HL-60 (cell line): ENCODE results near the gene DGKH.
A peak's percentile ranks its signal among the peaks of the same experiment; 100 is the strongest.

ENCODE experiments used
- DNase-seq, 2 experiments: peaks; one replicate each; pipeline ENCODE4 v3.0.0-alpha.2; 2010 to 2020; ENCODE audit warnings: low read depth in 1 of 2, low spot score in 1 of 2
- H3K27ac ChIP-seq: fragments of 250-450 bp; sonication (Bioruptor Pico); replicated peaks from 2 replicates; pipeline ENCODE4 v1.5.1; 2020; ENCODE audit warnings: mild to moderate bottlenecking, moderate library complexity
- H3K27me3 ChIP-seq: fragments of 250-450 bp; sonication (Bioruptor Pico); 2 replicates; pipeline ENCODE4 v1.5.1; 2021; ENCODE audit warnings: mild to moderate bottlenecking, moderate library complexity; ENCODE audit not compliant: insufficient read depth, poor library complexity, severe bottlenecking
- H3K4me3 ChIP-seq: replicated peaks from 2 replicates; pipeline ENCODE4 v1.5.1; 2011; ENCODE audit warnings: mild to moderate bottlenecking, control low read depth, low read length; ENCODE audit not compliant: insufficient read depth
- CTCF ChIP-seq: IDR thresholded peaks from one replicate; pipeline ENCODE4 v1.5.1; 2011; ENCODE audit warnings: low read length, control low read depth, inconsistent platforms; ENCODE audit not compliant: insufficient read depth
- GABPA ChIP-seq: IDR thresholded peaks from 2 replicates; pipeline ENCODE4 v1.6.1; 2012; ENCODE audit warnings: low read depth
- POLR2AphosphoS5 ChIP-seq: IDR thresholded peaks from 2 replicates; pipeline ENCODE4 v1.6.1; 2012; ENCODE audit warnings: low read depth
- SPI1 ChIP-seq: IDR thresholded peaks from 2 replicates; pipeline ENCODE4 v1.6.1; 2012; ENCODE audit warnings: low read depth, mild to moderate bottlenecking, borderline replicate concordance
- TF ChIP-seq, protein P1 (sequence below): IDR thresholded peaks from 2 replicates; pipeline ENCODE4 v1.6.1; 2012; ENCODE audit warnings: low read depth; ENCODE audit not compliant: insufficient replicate concordance

Gene DGKH

GRCh38 chr13:42270857-42271215 is 222.4 kb downstream of the DGKH start:
- no peak for DNase-seq
- no peaks in the 10 kb centered on the region for H3K27me3 ChIP-seq
- no peak overlapping the region; the same call in 1 of the 2 replicates for H3K4me3 ChIP-seq
- no peak overlapping the region; the same call in 1 of the 2 replicates for H3K27ac ChIP-seq
- TF ChIP-seq, protein P1, sequence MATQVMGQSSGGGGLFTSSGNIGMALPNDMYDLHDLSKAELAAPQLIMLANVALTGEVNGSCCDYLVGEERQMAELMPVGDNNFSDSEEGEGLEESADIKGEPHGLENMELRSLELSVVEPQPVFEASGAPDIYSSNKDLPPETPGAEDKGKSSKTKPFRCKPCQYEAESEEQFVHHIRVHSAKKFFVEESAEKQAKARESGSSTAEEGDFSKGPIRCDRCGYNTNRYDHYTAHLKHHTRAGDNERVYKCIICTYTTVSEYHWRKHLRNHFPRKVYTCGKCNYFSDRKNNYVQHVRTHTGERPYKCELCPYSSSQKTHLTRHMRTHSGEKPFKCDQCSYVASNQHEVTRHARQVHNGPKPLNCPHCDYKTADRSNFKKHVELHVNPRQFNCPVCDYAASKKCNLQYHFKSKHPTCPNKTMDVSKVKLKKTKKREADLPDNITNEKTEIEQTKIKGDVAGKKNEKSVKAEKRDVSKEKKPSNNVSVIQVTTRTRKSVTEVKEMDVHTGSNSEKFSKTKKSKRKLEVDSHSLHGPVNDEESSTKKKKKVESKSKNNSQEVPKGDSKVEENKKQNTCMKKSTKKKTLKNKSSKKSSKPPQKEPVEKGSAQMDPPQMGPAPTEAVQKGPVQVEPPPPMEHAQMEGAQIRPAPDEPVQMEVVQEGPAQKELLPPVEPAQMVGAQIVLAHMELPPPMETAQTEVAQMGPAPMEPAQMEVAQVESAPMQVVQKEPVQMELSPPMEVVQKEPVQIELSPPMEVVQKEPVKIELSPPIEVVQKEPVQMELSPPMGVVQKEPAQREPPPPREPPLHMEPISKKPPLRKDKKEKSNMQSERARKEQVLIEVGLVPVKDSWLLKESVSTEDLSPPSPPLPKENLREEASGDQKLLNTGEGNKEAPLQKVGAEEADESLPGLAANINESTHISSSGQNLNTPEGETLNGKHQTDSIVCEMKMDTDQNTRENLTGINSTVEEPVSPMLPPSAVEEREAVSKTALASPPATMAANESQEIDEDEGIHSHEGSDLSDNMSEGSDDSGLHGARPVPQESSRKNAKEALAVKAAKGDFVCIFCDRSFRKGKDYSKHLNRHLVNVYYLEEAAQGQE: no peak
- TF ChIP-seq GABPA (no peak), CTCF (no peak), POLR2AphosphoS5 (no peak), SPI1 (no peak)

GRCh38 chr13:42271337-42272114 is 223.1 kb downstream of the DGKH start:
- TF ChIP-seq, protein P1: no peak
- TF ChIP-seq CTCF (no peak), SPI1 (peak; percentile 60; the same call in 1 of the 2 replicates)
- DNase-seq: peak; percentile 96 to 99
- peak overlapping the region; percentile 74 for H3K4me3 ChIP-seq
- no peaks in the 10 kb centered on the region for H3K27me3 ChIP-seq
- H3K27ac ChIP-seq: peak overlapping the region; percentile 85

DNA sequence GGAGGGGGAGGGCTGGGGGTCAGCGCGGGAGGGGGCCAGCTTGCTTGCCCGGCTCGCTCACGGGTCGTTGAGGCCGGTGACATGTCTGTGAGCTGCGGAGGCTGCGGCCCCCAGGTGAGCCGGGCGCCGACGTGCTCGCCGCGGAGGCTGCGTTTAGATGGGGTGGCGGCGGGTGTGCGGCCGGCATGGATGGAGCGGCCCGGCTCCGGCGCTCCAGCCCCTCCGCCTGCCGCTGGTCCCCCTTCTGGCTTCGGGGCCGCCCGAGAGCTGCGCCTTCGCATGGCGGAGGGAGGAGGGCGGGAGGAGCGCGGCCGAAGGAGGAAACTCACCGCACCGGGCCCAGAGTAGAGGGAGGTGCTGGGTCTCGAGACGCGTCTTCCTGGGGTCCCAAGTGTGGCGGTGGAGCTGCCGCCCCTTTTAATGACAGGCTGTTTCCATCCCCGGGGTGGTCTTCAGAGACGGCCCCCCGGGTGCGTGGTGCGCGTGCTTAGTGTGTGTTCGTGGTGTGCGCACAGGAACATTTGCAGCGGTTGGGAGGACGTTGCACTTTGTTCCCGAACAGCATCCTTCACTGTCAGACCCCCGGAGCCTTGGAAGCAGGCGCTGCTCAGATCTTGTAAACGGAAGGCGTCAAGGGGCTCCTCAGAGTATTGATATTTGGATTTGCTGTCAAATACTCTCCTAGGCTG is 223.8 kb downstream of the DGKH start, which contains the start of gene AKAP11:
Gene AKAP11 (plus strand): TSS at position 38 of the 689 bp plus-strand sequence. CDS start 14,197 bp downstream, outside the sequence.
- TF ChIP-seq, protein P1: peak; percentile 35
- TF ChIP-seq CTCF (no peak), SPI1 (no peak), POLR2AphosphoS5 (peak; percentile 44; the same call in 1 of the 2 replicates), GABPA (no peak)
- Histone ChIP-seq H3K27me3 (no peaks in the 10 kb centered on the region), H3K27ac (peak within 1 kb of the TSS; percentile 85), H3K4me3 (peak within 1 kb of the TSS; percentile 74)
- peak in 1 of 2 experiments; percentile 51 for DNase-seq
